GM11168 (cell line): ENCODE results near the gene APOA5.

ENCODE experiments used
- in situ Hi-C: fragments of 300-500 bp; cut with MboI; formaldehyde crosslinking; loops from one replicate; pipeline ENCODE4 v1.12.0; 2022; ENCODE audit warnings: low sequenced_read_pairs; ENCODE audit not compliant: unreplicated experiment

Gene APOA5

GRCh38 chr11:116801662-116802061 lies 10.0 kb upstream of the APOA5 start:
- in situ Hi-C loops: loop anchor here (5.0 kb wide), 1 partner anchor 36 kb away; the partner anchor contains the start of gene APOA1

- in situ Hi-C loops: loop anchor here (5.0 kb wide), 1 partner anchor 37 kb away; the partner anchor contains the start of gene APOA1
Measured at GRCh38 chr11:116800610-116801009, 8.9 kb upstream of the APOA5 start.

- in situ Hi-C loops: loop anchor here (25.0 kb wide), 1 partner anchor 314 kb away; no protein-coding TSS in a partner anchor
Measured at GRCh38 chr11:116798368-116798767, 6.7 kb upstream of the APOA5 start.

GRCh38 chr11:116797816-116798215 lies 6.1 kb upstream of the APOA5 start:
- in situ Hi-C loops: loop anchor here (25.0 kb wide), 1 partner anchor 314 kb away; no protein-coding TSS in a partner anchor

- in situ Hi-C loops: loop anchor here (25.0 kb wide), 1 partner anchor 316 kb away; no protein-coding TSS in a partner anchor
Measured at GRCh38 chr11:116796548-116796947, 4.9 kb upstream of the APOA5 start.

- in situ Hi-C loops: loop anchor here (25.0 kb wide), 1 partner anchor 317 kb away; no protein-coding TSS in a partner anchor
Measured at GRCh38 chr11:116794851-116795250, 3.2 kb upstream of the APOA5 start.

- in situ Hi-C loops: loop anchor here (25.0 kb wide), 1 partner anchor 319 kb away; no protein-coding TSS in a partner anchor
Measured at GRCh38 chr11:116793772-116794097, 2.1 kb upstream of the APOA5 start.

GRCh38 chr11:116792869-116793771 lies 1.4 kb upstream of the APOA5 start:
- in situ Hi-C loops: loop anchor here (25.0 kb wide), 1 partner anchor 319 kb away; no protein-coding TSS in a partner anchor

GRCh38 chr11:116792144-116792868 lies 627 bp upstream of the APOA5 start:
- in situ Hi-C loops: loop anchor here (25.0 kb wide), 1 partner anchor 320 kb away; no protein-coding TSS in a partner anchor

- in situ Hi-C loops: loop anchor here (25.0 kb wide), 1 partner anchor 321 kb away; no protein-coding TSS in a partner anchor
Measured at GRCh38 chr11:116791002-116791812, 472 bp downstream of the APOA5 start.

GRCh38 chr11:116790167-116791001 lies 1.3 kb downstream of the APOA5 start:
- in situ Hi-C loops: loop anchor here (25.0 kb wide), 1 partner anchor 322 kb away; no protein-coding TSS in a partner anchor

GRCh38 chr11:116788975-116789374 lies 2.7 kb downstream of the APOA5 start:
- in situ Hi-C loops: loop anchor here (25.0 kb wide), 1 partner anchor 323 kb away; no protein-coding TSS in a partner anchor

GRCh38 chr11:116788534-116788933 lies 3.1 kb downstream of the APOA5 start:
- in situ Hi-C loops: loop anchor here (25.0 kb wide), 1 partner anchor 324 kb away; no protein-coding TSS in a partner anchor

GRCh38 chr11:116787786-116788486 lies 3.7 kb downstream of the APOA5 start, which contains the start of gene ZPR1:
TSS of gene ZPR1 (minus strand) at chr11:116788023. CDS start at chr11:116787990, 33 bp downstream.
- in situ Hi-C loops: loop anchor here (25.0 kb wide), 1 partner anchor 324 kb away; no protein-coding TSS in a partner anchor

GRCh38 chr11:116787436-116787785 lies 4.3 kb downstream of the APOA5 start:
- in situ Hi-C loops: loop anchor here (25.0 kb wide), 1 partner anchor 325 kb away; no protein-coding TSS in a partner anchor

- in situ Hi-C loops: loop anchor here (25.0 kb wide), 1 partner anchor 325 kb away; no protein-coding TSS in a partner anchor
Measured at GRCh38 chr11:116786966-116787365, 4.7 kb downstream of the APOA5 start.

GRCh38 chr11:116786326-116786725 lies 5.4 kb downstream of the APOA5 start:
- in situ Hi-C loops: loop anchor here (25.0 kb wide), 1 partner anchor 326 kb away; no protein-coding TSS in a partner anchor

- in situ Hi-C loops: loop anchor here (25.0 kb wide), 1 partner anchor 330 kb away; no protein-coding TSS in a partner anchor
Measured at GRCh38 chr11:116782728-116783127, 9.0 kb downstream of the APOA5 start.
